ENCODE results near the gene SCGB1C1.
"Not testable (repeated sequence)": the region's sequence is repeated elsewhere in the genome, so short reads cannot be mapped to it uniquely, and the experiment has no call there.

The SCGB1C1 gene

GRCh38 chr11:218815-219593 lies 26.1 kb downstream of the SCGB1C1 start:
- DNase-seq (ENCODE audit: low read depth in 2 of 2) = no peak

- DNase-seq (ENCODE audit: low read depth in 2 of 2) = not testable (repeated sequence)
These were observed 27.9 kb downstream of the SCGB1C1 start for GRCh38 chr11:220641-221215.

GRCh38 chr11:221539-221938 lies 28.7 kb downstream of the SCGB1C1 start:
- no peak for DNase-seq (ENCODE audit: low read depth in 2 of 2)

GRCh38 chr11:221998-222789 lies 29.3 kb downstream of the SCGB1C1 start:
- DNase-seq (ENCODE audit: low read depth in 2 of 2) = no peak

GRCh38 chr11:223026-223789 lies 30.3 kb downstream of the SCGB1C1 start:
- no peak for DNase-seq (ENCODE audit: low read depth in 2 of 2)

- DNase-seq (ENCODE audit: low read depth in 2 of 2) = no peak
These were observed 31.0 kb downstream of the SCGB1C1 start for GRCh38 chr11:223884-224283.

GRCh38 chr11:224424-224823 lies 31.5 kb downstream of the SCGB1C1 start:
- no peak for DNase-seq (ENCODE audit: low read depth in 2 of 2)

- no peak for DNase-seq (ENCODE audit: low read depth in 2 of 2)
These were observed 33.0 kb downstream of the SCGB1C1 start for GRCh38 chr11:225734-226453.

- no peak for DNase-seq (ENCODE audit: low read depth in 2 of 2)
These were observed 35.0 kb downstream of the SCGB1C1 start for GRCh38 chr11:227824-228379.

- DNase-seq (ENCODE audit: low read depth in 2 of 2) = no peak
These were observed 37.6 kb downstream of the SCGB1C1 start for GRCh38 chr11:230431-230830.

GRCh38 chr11:232783-233565 lies 40.1 kb downstream of the SCGB1C1 start:
- DNase-seq (ENCODE audit: low read depth in 2 of 2) = no peak

GRCh38 chr11:235180-235579 lies 42.3 kb downstream of the SCGB1C1 start:
- DNase-seq (ENCODE audit: low read depth in 2 of 2) = no peak

- DNase-seq (ENCODE audit: low read depth in 2 of 2) = no peak
These were observed 42.7 kb downstream of the SCGB1C1 start for GRCh38 chr11:235609-235996.

GRCh38 chr11:235997-236773 lies 43.3 kb downstream of the SCGB1C1 start, which contains the start of gene SIRT3:
Gene SIRT3, minus strand, starts transcription at chr11:236342. Its CDS starts 14 bp downstream, at chr11:236328.
- peak; percentile 32 to 55 for DNase-seq (ENCODE audit: low read depth in 2 of 2)

GRCh38 chr11:236774-237767 lies 44.2 kb downstream of the SCGB1C1 start, which contains the start of gene PSMD13:
Gene PSMD13, plus strand, starts transcription at chr11:236976. Its CDS starts 74 bp downstream, at chr11:237050.
- DNase-seq (ENCODE audit: low read depth in 2 of 2) = peak; percentile 29 to 38

GRCh38 chr11:238346-238745 lies 45.5 kb downstream of the SCGB1C1 start:
- DNase-seq (ENCODE audit: low read depth in 2 of 2) = not testable (repeated sequence)

GRCh38 chr11:240315-240714 lies 47.4 kb downstream of the SCGB1C1 start:
- no peak for DNase-seq (ENCODE audit: low read depth in 2 of 2)

GRCh38 chr11:241634-242033 lies 48.8 kb downstream of the SCGB1C1 start:
- DNase-seq (ENCODE audit: low read depth in 2 of 2) = no peak
